Measurements from ENCODE around the gene TRIM44. TPM values are rescaled to one million over a fixed set of nuclear protein-coding genes. Genes with fewer than 3 reads are reported as not detected.
"Not testable (repeated sequence)": the region's sequence is repeated elsewhere in the genome, so short reads cannot be mapped to it uniquely, and the experiment has no call there.

Gene TRIM44
- total RNA-seq, 2 donors from 2014 or later, result 30.6 to 33.2 TPM

DNA sequence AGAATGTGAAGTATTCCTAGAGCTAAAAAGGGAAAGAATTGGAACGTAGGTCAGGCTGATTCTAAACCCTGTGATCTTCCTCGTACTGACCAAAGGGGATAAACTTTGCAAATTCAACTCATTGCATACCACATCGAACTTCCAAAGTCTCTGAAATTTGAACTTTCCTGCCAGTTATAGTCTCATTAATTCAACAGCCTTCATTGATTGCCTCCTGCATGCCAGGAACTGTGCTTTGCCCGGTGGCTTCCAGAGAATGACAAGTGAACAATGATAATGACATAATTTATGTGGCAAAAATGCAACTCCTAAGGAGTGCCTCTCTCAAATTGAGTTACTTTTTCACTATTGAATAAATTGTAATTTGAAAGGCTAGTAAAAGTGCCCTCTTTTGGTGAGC, 173.6 kb downstream of the TRIM44 start:
- no peak overlapping the region for H3K27ac ChIP-seq
- H3K4me3 ChIP-seq, result no peak overlapping the region
- intact Hi-C loops (cut with DNase I), result no loop called here
- H3K9me3 ChIP-seq, result no peaks in the 10 kb centered on the region
- H3K27me3 ChIP-seq (replicated peaks; ENCODE audit: insufficient read depth), result no peaks in the 10 kb centered on the region
- TF ChIP-seq POLR2A (IDR thresholded peaks at IDR 0.05), result no peak
- TF ChIP-seq POLR2AphosphoS5 (IDR thresholded peaks at IDR 0.05), result no peak
- no peak for TF ChIP-seq CTCF (IDR thresholded peaks at IDR 0.05)
- 67% methylated on average over 4 of the region's 4 CpGs for WGBS
- no peaks in the 10 kb centered on the region for H3K4me1 ChIP-seq (replicated peaks)
- H3K36me3 ChIP-seq, result no peaks in the 10 kb centered on the region
- DNase-seq (ENCODE audit: low spot score), result no peak

DNA sequence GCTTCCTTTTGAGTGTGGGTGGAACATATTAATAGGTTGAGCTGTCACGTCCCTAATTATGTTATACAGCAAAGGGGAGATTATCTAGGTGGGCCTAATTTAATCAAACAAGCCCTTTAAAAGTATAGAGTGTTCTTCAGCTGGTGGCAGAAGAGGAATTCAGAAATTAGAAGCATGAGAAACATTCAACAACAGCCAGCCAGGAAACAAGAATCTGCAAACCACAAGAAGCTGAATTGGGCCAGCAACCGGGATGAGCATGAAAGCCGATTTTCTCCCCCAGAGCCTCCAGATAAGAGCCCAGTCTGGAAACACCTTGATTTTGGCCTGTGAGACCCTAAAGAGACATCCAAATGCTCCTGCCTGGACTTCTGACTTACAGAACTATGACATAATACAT, 175.5 kb downstream of the TRIM44 start:
- TF ChIP-seq POLR2AphosphoS5 (IDR thresholded peaks at IDR 0.05) (no peak), POLR2A (IDR thresholded peaks at IDR 0.05) (no peak), CTCF (IDR thresholded peaks at IDR 0.05) (no peak)
- no peaks in the 10 kb centered on the region for H3K27me3 ChIP-seq (replicated peaks; ENCODE audit: insufficient read depth)
- no peaks in the 10 kb centered on the region for H3K9me3 ChIP-seq
- H3K4me1 ChIP-seq (replicated peaks), result no peaks in the 10 kb centered on the region
- WGBS, result 86% methylated on average over 3 of the region's 3 CpGs
- DNase-seq (ENCODE audit: low spot score), result no peak
- intact Hi-C loops (cut with DNase I), result no loop called here
- no peak overlapping the region for H3K27ac ChIP-seq
- no peak overlapping the region for H3K4me3 ChIP-seq
- no peaks in the 10 kb centered on the region for H3K36me3 ChIP-seq

DNA sequence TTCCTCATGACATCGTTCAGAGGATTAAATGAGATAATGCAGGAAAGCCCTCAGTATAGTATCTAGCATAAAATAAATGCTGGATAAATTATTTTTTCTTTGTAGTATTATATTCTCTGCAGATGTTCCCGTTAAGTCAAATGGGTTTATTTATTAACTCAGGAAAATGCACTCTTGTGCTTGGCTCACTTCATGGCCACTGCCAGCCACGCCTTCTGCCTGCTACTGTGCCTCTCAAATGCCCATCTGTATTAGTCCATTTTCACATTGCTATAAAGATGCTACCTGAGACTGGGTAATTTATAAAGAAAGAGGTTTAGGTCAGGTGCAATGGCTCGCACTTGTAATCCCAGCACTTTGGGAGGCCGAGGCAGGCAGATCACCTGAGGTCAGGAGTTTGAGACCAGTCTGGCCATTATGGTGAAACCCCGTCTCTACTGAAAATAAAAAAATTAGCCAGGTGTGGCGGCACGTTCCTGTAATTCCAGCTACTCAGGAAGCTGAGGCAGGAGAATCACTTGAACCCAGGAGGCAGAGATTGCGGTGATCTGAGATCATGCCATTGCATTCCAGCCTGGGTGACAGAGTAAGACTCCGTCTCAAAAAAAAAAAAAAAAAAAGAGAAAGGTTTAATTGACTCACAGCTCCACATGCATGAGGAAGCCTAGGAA, 176.3 kb downstream of the TRIM44 start:
- DNase-seq (ENCODE audit: low spot score); H3K4me1 ChIP-seq (replicated peaks); H3K4me3 ChIP-seq; H3K27me3 ChIP-seq (replicated peaks; ENCODE audit: insufficient read depth); H3K27ac ChIP-seq; intact Hi-C loops (cut with DNase I); H3K36me3 ChIP-seq; H3K9me3 ChIP-seq: not testable (repeated sequence)
- 91% methylated on average over 10 of the region's 10 CpGs for WGBS

- WGBS, result 92% methylated on average over 4 of the region's 4 CpGs
- Histone ChIP-seq H3K36me3 (no peaks in the 10 kb centered on the region), H3K4me3 (no peak overlapping the region), H3K9me3 (no peaks in the 10 kb centered on the region), H3K4me1 (replicated peaks) (no peaks in the 10 kb centered on the region), H3K27me3 (replicated peaks; ENCODE audit: insufficient read depth) (no peaks in the 10 kb centered on the region), H3K27ac (no peak overlapping the region)
- no peak for DNase-seq (ENCODE audit: low spot score)
- TF ChIP-seq POLR2A (IDR thresholded peaks at IDR 0.05) (no peak), POLR2AphosphoS5 (IDR thresholded peaks at IDR 0.05) (no peak), CTCF (IDR thresholded peaks at IDR 0.05) (no peak)
- intact Hi-C loops (cut with DNase I), result no loop called here
Measured at GRCh38 chr11:35839368-35840161, 177.0 kb downstream of the TRIM44 start.

DNA sequence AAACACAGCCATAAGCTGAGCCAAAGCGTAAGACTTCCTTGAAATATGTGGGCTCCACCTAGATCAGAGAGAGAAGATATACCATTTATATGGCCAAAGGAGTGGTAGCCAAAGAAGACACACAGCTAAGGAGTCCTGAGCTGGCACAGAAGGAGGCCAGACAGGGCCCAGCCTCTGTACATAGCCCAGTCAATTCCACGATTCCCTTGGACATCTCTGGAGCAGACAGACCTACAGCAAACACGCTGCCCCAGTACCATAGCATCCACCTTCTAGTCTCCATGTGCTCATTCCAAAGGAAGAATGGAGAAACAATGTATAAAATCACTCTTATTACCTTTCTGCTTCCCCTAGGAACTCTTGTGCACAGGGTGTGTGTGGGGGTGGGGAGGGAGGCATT, 179.2 kb downstream of the TRIM44 start:
- 87% methylated on average over 3 of the region's 3 CpGs for WGBS

More for the DNA sequence above, 179.2 kb downstream of the TRIM44 start:
- H3K9me3 ChIP-seq, result no peaks in the 10 kb centered on the region
- H3K4me1 ChIP-seq (replicated peaks), result no peaks in the 10 kb centered on the region
- no peak for TF ChIP-seq CTCF (IDR thresholded peaks at IDR 0.05)
- no peak for TF ChIP-seq POLR2A (IDR thresholded peaks at IDR 0.05)
- no peak for TF ChIP-seq POLR2AphosphoS5 (IDR thresholded peaks at IDR 0.05)
- H3K4me3 ChIP-seq, result no peak overlapping the region
- H3K36me3 ChIP-seq, result no peaks in the 10 kb centered on the region
- DNase-seq (ENCODE audit: low spot score), result no peak
- no peaks in the 10 kb centered on the region for H3K27me3 ChIP-seq (replicated peaks; ENCODE audit: insufficient read depth)
- H3K27ac ChIP-seq, result no peak overlapping the region
- intact Hi-C loops (cut with DNase I), result no loop called here
